Hippocampal formation (tissue), 2 donors: ENCODE measurements around the gene HUWE1.

Experiments used
- DNase-seq, 2 donors: peaks; one replicate each; lab custom pipeline; 2025; lab: John Stamatoyannopoulos, UW

HUWE1 gene

DNA sequence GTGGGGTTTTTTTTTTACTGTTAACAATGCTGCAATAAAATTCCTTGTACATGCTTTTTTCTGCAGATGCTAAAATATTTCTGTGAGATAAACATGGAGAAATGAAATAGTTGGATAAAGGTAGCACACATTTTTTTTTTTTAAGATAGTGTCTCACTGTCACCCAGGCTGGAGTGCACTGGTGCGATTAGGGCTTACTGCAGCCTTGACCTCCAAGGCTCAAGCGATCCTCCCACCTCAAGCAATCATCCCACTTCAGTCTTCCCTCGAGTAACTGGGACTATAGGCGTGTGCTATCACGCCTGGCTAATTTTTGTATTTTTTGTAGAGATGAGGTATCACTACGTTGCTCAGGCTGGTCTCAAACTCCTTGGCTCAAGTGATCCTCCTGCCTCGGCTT, 1.8 kb upstream of the HUWE1 start:
- DNase-seq: no peak

GRCh38 chrX:53685711-53686110, 808 bp downstream of the HUWE1 start:
- no peak for DNase-seq

DNA sequence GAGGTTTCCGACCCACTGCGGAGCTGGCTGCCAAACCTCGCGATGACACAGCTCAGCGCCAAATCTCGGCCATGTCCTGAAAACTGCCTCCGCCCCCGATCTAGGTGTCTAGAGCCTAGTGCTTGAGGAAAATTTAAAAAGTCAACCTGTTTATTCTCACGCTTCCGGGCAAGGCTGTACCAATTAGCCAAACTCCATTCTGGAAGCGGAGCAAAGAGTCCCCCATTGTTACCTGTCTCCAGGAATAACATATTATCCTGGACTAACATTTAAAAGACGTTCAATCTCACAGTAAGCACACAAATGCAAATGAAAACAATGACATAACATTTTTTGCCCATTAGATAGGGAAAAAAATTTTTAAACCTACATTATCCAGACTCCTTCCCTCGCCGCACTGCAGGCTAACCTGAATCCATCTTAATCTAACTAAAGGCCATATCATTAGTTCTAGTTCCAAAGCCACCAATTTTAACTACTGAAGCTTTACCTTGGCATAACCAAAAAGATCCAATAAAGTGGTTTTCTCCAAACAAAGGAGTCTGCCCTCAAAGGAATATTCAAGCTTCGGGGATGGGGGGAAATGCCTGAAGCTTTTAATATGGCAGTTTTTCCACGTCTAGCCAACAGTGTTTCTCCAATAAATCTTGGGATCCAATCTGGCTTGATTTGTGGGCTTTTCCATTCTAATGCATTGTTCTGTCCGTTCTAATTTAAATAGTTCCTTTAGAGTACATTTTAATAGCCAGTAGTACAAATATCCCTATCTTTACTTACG, 1.9 kb downstream of the HUWE1 start:
- no peak for DNase-seq

DNA sequence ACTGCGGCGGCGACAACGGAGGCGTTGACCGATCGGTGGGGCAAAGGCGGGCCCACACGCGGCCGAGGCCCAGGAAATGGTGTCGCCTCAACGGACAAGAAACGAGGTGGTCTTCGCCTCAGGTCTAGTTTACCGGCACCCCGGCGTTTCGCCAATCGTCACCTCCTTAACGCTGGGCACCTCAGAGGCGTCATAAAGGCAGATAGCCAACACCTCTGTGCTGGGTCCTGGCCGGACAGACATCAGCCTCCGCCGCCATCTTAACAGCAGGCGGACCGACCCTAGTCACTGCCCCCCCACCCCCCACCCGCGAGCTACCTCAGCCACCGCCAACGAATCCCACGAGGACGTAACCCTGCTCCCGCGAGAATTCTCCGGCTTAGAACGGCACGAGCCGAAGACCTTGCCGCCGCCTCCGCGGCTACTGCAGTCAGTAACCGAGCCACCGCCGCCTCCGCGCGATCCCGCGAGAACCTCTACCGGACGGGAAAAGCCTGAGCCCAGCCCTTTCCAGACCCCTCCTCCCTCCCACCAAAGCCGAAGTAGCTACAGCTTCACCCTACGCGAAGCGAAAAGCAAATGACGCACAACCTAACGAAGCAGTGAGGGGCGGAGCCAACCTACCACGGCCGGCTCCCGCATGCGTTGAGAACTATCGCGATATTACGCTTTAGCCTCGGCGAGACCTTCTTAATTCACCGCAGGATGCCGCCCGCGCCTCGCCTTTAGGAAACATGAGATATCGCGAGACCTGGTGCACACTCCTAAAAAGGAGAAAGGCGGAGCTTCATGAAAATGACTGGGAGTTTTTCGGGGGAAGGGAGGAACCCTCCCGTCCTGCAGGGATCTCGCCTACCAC, 2.7 kb downstream of the HUWE1 start:
- DNase-seq: peak; percentile 83 to 92

GRCh38 chrX:53682885-53683555, 3.5 kb downstream of the HUWE1 start:
- DNase-seq: no peak

- no peak for DNase-seq
Measured at GRCh38 chrX:53681661-53682060, 4.9 kb downstream of the HUWE1 start.

- DNase-seq: no peak
Measured at GRCh38 chrX:53678667-53679066, 7.9 kb downstream of the HUWE1 start.

DNA sequence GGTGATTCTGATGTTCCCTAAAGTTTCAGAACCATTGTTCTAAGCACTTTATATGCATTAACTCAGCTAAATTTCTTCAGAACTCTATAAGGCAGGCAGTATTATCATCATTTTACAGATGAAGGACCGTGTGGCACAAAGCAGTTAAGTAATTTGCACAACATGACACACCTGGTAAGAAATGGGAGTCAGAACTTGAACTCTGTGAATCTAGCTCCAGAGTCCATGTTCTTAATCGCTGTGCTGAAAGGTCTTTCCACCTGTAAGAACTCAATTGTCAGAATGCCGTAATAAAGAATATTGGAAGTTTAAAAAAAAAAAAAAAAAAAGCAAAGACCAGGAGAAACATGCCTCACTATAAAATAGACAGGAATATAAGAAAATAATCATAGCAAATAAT, 9.2 kb downstream of the HUWE1 start:
- no peak for DNase-seq

GRCh38 chrX:53674581-53674980, 11.9 kb downstream of the HUWE1 start:
- DNase-seq: no peak

GRCh38 chrX:53669258-53669657, 17.3 kb downstream of the HUWE1 start:
- DNase-seq: no peak

GRCh38 chrX:53666171-53666570, 20.3 kb downstream of the HUWE1 start:
- no peak for DNase-seq

DNA sequence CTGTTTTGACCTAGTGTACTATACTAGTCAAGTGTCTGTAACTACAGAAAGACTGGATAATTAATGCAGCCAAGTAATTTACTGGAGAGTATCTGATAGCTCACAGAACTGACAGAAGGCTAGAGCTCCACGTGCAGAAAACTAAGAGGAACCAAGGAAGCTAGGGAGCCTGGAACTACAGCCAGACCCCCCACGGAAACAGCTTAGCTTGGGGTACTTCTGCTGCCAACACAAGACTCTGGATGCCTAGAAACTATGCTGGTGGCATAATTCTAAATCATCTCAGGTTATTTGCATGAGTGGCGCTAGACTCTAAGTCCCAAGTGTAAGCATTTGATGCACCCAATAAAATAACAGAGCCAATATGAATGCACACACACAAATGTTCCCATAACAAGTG, 26.5 kb downstream of the HUWE1 start:
- no peak for DNase-seq

DNA sequence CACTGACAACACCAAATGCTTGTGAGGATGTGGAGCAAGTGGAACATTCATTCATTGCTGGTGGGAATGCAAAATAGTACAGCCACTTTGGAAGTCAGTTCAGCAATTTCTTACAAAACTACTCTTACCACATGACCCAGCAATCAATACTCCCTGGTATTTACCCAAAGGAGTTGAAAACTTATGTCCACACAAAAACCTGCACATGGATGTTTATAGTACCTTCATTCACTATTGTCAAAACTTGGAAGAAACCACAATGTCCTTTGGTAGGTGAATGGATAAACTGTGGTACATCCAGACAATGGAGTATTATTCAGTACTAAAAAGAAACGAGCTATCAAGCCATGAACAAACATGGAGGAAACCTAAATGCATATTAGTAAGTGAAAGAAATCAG, 27.5 kb downstream of the HUWE1 start:
- no peak for DNase-seq

DNA sequence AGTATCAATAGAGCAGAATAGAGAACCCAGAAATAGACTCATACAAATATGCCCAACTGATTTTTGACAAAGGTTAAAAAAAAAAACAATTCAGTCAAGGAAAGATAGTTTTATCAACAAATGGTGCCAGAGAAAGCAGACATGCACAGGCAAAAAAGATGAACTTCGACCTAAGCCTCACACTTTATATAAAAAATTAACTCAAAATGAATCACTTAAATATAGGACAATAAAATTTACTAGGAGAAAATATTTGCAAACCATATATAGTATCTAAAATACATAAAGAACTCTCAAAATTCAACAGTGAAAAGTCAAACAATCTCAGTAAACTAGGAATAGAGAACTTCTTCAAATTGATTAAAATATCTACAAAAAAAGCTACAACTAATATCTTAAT, 29.7 kb downstream of the HUWE1 start:
- DNase-seq: no peak

DNA sequence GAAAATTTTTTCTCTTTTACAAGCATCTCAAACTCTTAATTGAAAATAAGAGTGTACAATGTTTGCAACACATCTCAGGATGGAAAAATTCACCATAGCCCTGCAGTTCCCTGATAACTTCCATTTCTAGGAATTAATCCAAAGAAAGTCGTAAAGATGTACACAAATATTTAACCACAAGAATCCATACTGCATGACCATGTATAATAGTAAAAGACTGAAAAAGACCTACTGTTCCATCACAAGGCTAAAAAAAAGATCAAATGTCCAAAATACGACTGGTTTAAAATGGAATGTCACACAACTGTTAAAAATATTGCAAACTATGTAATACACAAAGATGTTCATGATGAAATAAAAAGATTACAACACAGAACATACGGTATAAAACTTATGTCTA, 32.1 kb downstream of the HUWE1 start:
- no peak for DNase-seq

DNA sequence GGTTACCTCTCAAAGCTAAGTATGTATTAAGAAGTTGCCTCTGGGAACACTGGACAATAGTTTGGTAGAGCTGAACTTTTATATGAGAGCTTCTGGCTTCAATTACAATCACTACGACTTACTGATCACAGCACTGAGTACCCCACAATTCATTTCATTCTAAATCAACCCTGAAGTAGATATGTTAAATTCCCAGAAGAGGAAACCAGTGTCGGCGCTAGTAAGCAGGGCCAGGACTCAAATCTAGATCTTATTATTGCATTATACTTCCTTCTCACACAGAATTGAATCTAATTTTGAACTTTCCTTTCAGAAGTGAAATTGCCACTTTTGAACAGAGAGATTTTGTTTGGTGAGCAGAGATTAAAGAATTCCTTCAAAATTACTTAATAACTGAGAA, 41.8 kb downstream of the HUWE1 start:
- DNase-seq: no peak

DNA sequence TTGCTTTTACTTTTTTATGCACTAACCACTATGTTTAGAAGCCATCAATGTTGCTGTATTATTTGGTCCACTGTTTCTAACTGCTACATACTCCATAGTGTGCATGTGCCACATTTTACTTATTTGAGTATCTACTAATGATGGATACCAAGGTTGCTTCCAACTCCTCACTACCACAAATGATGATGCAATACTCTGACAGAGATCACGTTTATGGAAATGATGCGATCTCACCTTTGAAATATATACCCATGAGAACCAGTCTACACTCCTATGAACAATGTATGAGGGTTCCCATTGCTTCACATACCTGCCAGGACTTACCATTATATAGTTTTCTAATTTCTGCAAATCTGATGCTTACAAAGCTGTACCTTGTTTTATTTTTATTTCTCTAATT, 44.2 kb downstream of the HUWE1 start:
- no peak for DNase-seq

GRCh38 chrX:53639257-53639656, 47.3 kb downstream of the HUWE1 start:
- DNase-seq: no peak

DNA sequence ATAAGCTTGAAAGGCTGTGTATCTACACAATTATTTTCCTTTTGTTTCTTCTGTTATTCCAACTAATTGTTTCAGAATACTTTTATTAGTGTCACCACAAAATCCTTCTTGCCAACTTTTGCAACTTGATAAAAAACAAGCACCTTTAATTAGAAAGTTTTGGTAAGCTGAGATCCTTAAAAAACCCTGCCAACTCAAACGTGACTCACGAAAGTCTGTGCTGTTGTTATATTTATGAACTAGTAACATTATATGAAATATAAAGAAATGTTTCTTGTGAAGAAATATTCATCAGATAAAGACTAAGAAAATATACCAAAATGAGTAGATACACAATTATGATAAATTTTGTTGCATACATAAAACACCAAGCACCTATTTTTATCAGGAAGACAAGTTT, 49.0 kb downstream of the HUWE1 start:
- DNase-seq: no peak

GRCh38 chrX:53631156-53631555, 55.4 kb downstream of the HUWE1 start:
- DNase-seq: no peak

- DNase-seq: no peak
Measured at GRCh38 chrX:53630261-53630660, 56.3 kb downstream of the HUWE1 start.

DNA sequence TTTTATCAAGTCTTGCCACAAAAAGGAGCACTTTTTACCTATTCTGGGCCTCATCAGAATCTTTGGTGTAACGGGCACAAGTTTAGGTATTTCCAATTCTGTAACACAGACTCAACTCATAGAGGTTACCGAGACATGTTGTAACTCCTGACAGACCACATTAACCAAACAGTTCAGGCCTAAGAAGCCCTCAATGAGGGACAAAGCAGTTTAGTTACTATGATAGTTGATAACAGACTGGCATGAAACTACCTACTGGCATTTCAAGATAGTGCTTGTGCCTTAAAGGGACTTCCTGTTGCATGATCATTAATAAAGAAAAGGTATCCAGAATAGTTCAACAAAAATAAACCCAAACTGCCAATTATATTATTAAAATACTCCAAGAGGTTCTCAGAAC, 64.1 kb downstream of the HUWE1 start:
- no peak for DNase-seq
